IPS DF 19.7 (cell line): ENCODE measurements around the gene DTX1.

ENCODE experiments used
- DNase-seq: peaks from one replicate; pipeline ENCODE4 v3.0.0-alpha.2; 2013; ENCODE audit warnings: low read depth, low spot score

Gene DTX1

GRCh38 chr12:113055594-113056380, 743 bp upstream of the DTX1 start:
- no peak for DNase-seq

GRCh38 chr12:113056381-113056630, 224 bp upstream of the DTX1 start:
- no peak for DNase-seq

- no peak for DNase-seq
Observed at GRCh38 chr12:113057565-113058485, 1.3 kb downstream of the DTX1 start.

- DNase-seq = no peak
Observed at GRCh38 chr12:113058553-113058952, 2.0 kb downstream of the DTX1 start.

GRCh38 chr12:113059071-113059595, 2.6 kb downstream of the DTX1 start:
- DNase-seq = no peak

GRCh38 chr12:113060336-113060960, 3.9 kb downstream of the DTX1 start:
- no peak for DNase-seq

- DNase-seq = no peak
Observed at GRCh38 chr12:113061061-113061694, 4.6 kb downstream of the DTX1 start.

- no peak for DNase-seq
Observed at GRCh38 chr12:113062502-113063395, 6.2 kb downstream of the DTX1 start.

GRCh38 chr12:113063396-113064350, 7.1 kb downstream of the DTX1 start:
- DNase-seq = no peak

GRCh38 chr12:113064395-113065125, 8.0 kb downstream of the DTX1 start:
- DNase-seq = no peak

GRCh38 chr12:113065126-113066007, 8.8 kb downstream of the DTX1 start:
- no peak for DNase-seq

- DNase-seq = no peak
Observed at GRCh38 chr12:113066813-113067400, 10.4 kb downstream of the DTX1 start.

- DNase-seq = no peak
Observed at GRCh38 chr12:113067987-113068935, 11.7 kb downstream of the DTX1 start.

- no peak for DNase-seq
Observed at GRCh38 chr12:113069149-113069548, 12.6 kb downstream of the DTX1 start.

GRCh38 chr12:113069751-113070116, 13.2 kb downstream of the DTX1 start:
- DNase-seq = no peak

- no peak for DNase-seq
Observed at GRCh38 chr12:113070117-113070906, 13.8 kb downstream of the DTX1 start.
